Thoracic aorta (tissue), 2 donors: ENCODE measurements around the gene IGFBP4. TPM values are rescaled to one million over a fixed set of nuclear protein-coding genes. Genes with fewer than 3 reads are reported as not detected.

Experiments used
- ATAC-seq: fragments of 150-250 bp; one replicate; pipeline ENCODE4 v1.8.0; 2017; ENCODE audit warnings: low read depth; ENCODE audit not compliant: insufficient number of reproducible peaks, low FRiP score
- DNase-seq: peaks from one replicate; pipeline ENCODE4 v3.0.0-alpha.2; 2020; ENCODE audit warnings: low spot score
- H3K27ac ChIP-seq, 2 donors: fragments of 200-600 bp; sonication (generic); 1 replicate in 1 of 2; 2 replicates in 1 of 2; pipeline ENCODE4 v1.5.1; 2016; ENCODE audit warnings: mild to moderate bottlenecking in 2 of 2, moderate library complexity in 2 of 2
- H3K27me3 ChIP-seq: fragments of 200-600 bp; sonication (generic); replicated peaks from 2 replicates; pipeline ENCODE4 v1.6.0; 2016; ENCODE audit warnings: mild to moderate bottlenecking; ENCODE audit not compliant: insufficient read depth
- H3K36me3 ChIP-seq: fragments of 200-600 bp; sonication (generic); one replicate; pipeline ENCODE4 v1.5.1; 2016
- H3K4me1 ChIP-seq, 2 donors: fragments of 200-600 bp; sonication (generic); 1 replicate in 1 of 2; 2 replicates in 1 of 2; pipeline versions ENCODE4 v1.5.1 to v1.6.0; 2016; ENCODE audit warnings: low read depth in 2 of 2, mild to moderate bottlenecking in 1 of 2; ENCODE audit not compliant: control insufficient read depth in 1 of 2
- H3K4me3 ChIP-seq: fragments of 200-600 bp; sonication (generic); 2 replicates; pipeline ENCODE4 v1.5.1; 2016; ENCODE audit warnings: mild to moderate bottlenecking
- H3K9me3 ChIP-seq: fragments of 200-600 bp; sonication (generic); 2 replicates; pipeline ENCODE4 v1.5.1; 2016
- CTCF ChIP-seq: fragments of 200-600 bp; sonication (generic); IDR thresholded peaks from one replicate; pipeline ENCODE4 v1.5.1; 2019; ENCODE audit warnings: antibody characterized with exemption
- total RNA-seq, 2 donors: library from RNA; depleted of rRNA; stranded (reverse); fragments of >200 nt; gene quantifications; one replicate each; pipeline versions ENCODE4 v1.1.0 to v1.2.3, GENCODE V29; 2016

The IGFBP4 gene
- total RNA-seq, 2 donors from 2014 or later = 177 to 310 TPM

- DNase-seq (no peak), ATAC-seq (no peak)
- H3K27ac ChIP-seq = no peak overlapping the region
- no peaks in the 10 kb centered on the region for H3K9me3 ChIP-seq
- H3K27me3 ChIP-seq = no peaks in the 10 kb centered on the region
- H3K36me3 ChIP-seq = no peaks in the 10 kb centered on the region
- H3K4me3 ChIP-seq = no peak overlapping the region
- TF ChIP-seq CTCF = no peak
- peaks cover 20 to 34% of the 10 kb centered on the region in 2 donors for H3K4me1 ChIP-seq
Measured at GRCh38 chr17:40460968-40461731, 17.9 kb downstream of the IGFBP4 start.

DNA sequence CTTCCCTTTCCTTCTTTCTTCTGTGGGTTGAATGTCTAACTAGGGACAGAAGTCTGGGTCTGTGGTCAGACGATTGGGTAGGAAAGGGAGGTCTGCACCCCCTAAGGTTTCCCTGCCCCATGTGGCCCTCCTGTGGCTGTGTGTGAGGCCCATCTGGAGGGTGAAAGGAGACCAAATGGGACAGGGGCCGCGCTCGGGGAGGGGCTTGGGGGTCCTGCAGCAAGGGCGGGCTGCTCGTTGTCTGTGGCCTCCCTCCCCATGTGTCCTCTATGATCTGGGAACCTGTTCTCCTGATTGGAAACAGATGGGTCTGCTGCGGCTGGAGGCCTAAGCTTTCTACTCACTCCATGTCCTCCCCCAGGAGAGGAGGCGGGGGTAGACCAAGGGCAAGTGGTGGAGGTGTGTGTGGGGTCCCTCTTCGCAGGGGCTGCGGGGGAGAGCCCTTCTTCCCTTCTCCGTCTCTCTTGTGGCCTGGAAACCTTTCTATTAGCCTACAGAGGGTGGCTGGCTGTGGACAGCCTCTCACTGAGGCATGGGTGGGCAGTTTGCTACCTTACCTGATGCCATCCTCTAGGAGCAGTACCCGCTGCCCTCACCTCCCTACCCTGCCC lies 18.6 kb downstream of the IGFBP4 start:
- no peak overlapping the region for H3K4me3 ChIP-seq
- no peaks in the 10 kb centered on the region for H3K36me3 ChIP-seq
- H3K27ac ChIP-seq = no peak overlapping the region
- ATAC-seq = no peak
- H3K9me3 ChIP-seq = no peaks in the 10 kb centered on the region
- H3K27me3 ChIP-seq = no peaks in the 10 kb centered on the region
- no peak for TF ChIP-seq CTCF
- no peak for DNase-seq
- peaks cover 17 to 27% of the 10 kb centered on the region in 2 donors for H3K4me1 ChIP-seq

DNA sequence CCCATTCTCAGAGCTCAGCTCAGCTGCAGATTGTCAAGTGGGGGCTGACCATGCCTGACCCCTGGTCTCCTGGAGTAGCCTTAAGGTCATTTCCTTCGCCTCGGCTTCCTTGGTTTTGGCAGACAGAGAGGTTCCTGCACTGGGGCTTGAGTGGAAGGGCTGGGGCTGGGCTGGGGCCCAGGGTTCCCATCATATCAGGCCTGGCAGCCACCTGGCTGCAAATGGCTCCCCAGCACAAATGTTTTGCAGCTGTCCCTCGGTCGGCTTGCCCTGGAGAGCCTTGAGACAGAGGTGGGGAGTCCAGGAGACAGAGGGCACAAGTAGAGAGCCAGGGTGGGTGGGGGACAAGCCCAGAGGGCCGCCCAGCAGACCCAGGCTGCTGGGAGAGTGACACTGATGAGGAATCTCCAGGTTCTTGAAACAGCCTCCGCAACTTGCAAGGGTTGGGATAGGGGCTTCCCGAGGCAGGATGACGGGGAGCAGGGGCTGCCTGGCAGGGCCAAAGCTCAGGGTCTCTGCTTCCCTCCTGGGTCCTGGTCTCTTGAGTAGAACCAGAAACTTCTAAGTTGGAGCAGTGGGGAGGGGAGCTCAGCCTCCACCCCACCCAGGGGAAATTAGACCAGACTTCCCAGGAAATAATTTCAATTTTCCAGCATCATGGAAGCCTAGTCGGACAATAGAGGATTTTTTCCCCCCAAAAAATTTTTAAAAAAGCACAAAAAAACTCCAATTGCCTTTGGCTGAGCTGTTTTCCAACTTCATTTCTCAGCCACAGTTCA lies 19.3 kb downstream of the IGFBP4 start:
- H3K9me3 ChIP-seq = no peaks in the 10 kb centered on the region
- no peaks in the 10 kb centered on the region for H3K36me3 ChIP-seq
- ATAC-seq (no peak), DNase-seq (no peak)
- H3K27me3 ChIP-seq = no peaks in the 10 kb centered on the region
- no peak for TF ChIP-seq CTCF
- no peak overlapping the region for H3K4me3 ChIP-seq
- peaks cover 11 to 20% of the 10 kb centered on the region in 2 donors for H3K4me1 ChIP-seq
- no peak overlapping the region for H3K27ac ChIP-seq

- no peak for TF ChIP-seq CTCF
- no peak overlapping the region for H3K4me3 ChIP-seq
- ATAC-seq = no peak
- peaks cover 5 to 14% of the 10 kb centered on the region in 2 donors for H3K4me1 ChIP-seq
- no peak for DNase-seq
- no peaks in the 10 kb centered on the region for H3K9me3 ChIP-seq
- no peak overlapping the region for H3K27ac ChIP-seq
- H3K36me3 ChIP-seq = no peaks in the 10 kb centered on the region
- no peaks in the 10 kb centered on the region for H3K27me3 ChIP-seq
Measured at GRCh38 chr17:40463122-40463550, 19.9 kb downstream of the IGFBP4 start.

DNA sequence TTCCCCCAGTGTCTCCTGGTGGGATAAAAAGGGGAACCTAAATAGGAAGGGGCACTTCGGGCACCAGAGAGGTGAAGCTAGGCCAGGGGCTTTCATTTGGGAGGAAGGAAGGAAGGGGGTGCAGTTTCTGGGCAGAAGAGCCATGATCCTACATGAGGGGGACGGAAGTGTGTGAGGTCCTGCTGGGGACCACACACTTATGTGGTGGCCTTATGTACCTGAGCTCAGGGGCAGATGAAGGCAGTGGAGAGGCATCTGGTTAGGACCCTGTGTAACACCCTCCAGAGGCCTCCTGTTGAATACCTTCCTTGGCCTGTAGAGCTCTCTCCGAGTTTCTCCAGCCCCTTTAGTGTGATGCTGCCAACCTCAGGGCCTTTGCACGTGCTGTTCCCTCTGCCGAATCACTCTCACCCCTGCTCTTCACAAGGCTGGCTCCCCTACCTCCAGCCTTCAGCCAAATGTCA lies 21.2 kb downstream of the IGFBP4 start:
- ATAC-seq (no peak), DNase-seq (no peak)
- Histone ChIP-seq H3K9me3 (no peaks in the 10 kb centered on the region), H3K4me1 (peaks cover 0 to 5% of the 10 kb centered on the region in 2 donors), H3K27ac (no peak overlapping the region), H3K27me3 (no peaks in the 10 kb centered on the region), H3K4me3 (no peak overlapping the region), H3K36me3 (no peaks in the 10 kb centered on the region)
- TF ChIP-seq CTCF = no peak
